Middle frontal gyrus (tissue), 1 donor: Measurements from ENCODE around the gene RALGPS1.

Experiments
- DNase-seq: peaks from one replicate; pipeline ENCODE4 v3.0.0-alpha.2; 2015; ENCODE audit warnings: low spot score; ENCODE audit errors: extremely low spot score

RALGPS1 gene

GRCh38 chr9:127020802-127021078, 106.2 kb downstream of the RALGPS1 start:
- no peak for DNase-seq

- peak; percentile 62 for DNase-seq
Observed at GRCh38 chr9:127021664-127022363, 107.2 kb downstream of the RALGPS1 start.

- no peak for DNase-seq
Observed at GRCh38 chr9:127022913-127023660, 108.5 kb downstream of the RALGPS1 start.

- DNase-seq = no peak
Observed at GRCh38 chr9:127025042-127025441, 110.5 kb downstream of the RALGPS1 start.

- DNase-seq = no peak
Observed at GRCh38 chr9:127027694-127028093, 113.1 kb downstream of the RALGPS1 start.

GRCh38 chr9:127029548-127029947, 115.0 kb downstream of the RALGPS1 start:
- no peak for DNase-seq

GRCh38 chr9:127030814-127031740, 116.5 kb downstream of the RALGPS1 start:
- no peak for DNase-seq

GRCh38 chr9:127032256-127032655, 117.7 kb downstream of the RALGPS1 start:
- no peak for DNase-seq

GRCh38 chr9:127033061-127033460, 118.5 kb downstream of the RALGPS1 start:
- DNase-seq = no peak

- DNase-seq = no peak
Observed at GRCh38 chr9:127033789-127034188, 119.2 kb downstream of the RALGPS1 start.

- DNase-seq = no peak
Observed at GRCh38 chr9:127034691-127035090, 120.1 kb downstream of the RALGPS1 start.

- DNase-seq = no peak
Observed at GRCh38 chr9:127035423-127035822, 120.8 kb downstream of the RALGPS1 start.

GRCh38 chr9:127035948-127036347, 121.4 kb downstream of the RALGPS1 start:
- peak; percentile 29 for DNase-seq

- DNase-seq = no peak
Observed at GRCh38 chr9:127036437-127036836, 121.9 kb downstream of the RALGPS1 start.

- DNase-seq = no peak
Observed at GRCh38 chr9:127038531-127038930, 123.9 kb downstream of the RALGPS1 start.

GRCh38 chr9:127039492-127039891, 124.9 kb downstream of the RALGPS1 start:
- DNase-seq = no peak

GRCh38 chr9:127045148-127045547, 130.6 kb downstream of the RALGPS1 start:
- DNase-seq = no peak

GRCh38 chr9:127047971-127048370, 133.4 kb downstream of the RALGPS1 start:
- no peak for DNase-seq

- no peak for DNase-seq
Observed at GRCh38 chr9:127049044-127049443, 134.5 kb downstream of the RALGPS1 start.

- DNase-seq = no peak
Observed at GRCh38 chr9:127049581-127049980, 135.0 kb downstream of the RALGPS1 start.

GRCh38 chr9:127050152-127050551, 135.6 kb downstream of the RALGPS1 start:
- no peak for DNase-seq

- no peak for DNase-seq
Observed at GRCh38 chr9:127050591-127051001, 136.0 kb downstream of the RALGPS1 start.
